HG03175 (cell line): ENCODE data around the gene LY6G6F.
A peak's percentile ranks its signal among the peaks of the same experiment; 100 is the strongest.
"Not testable (repeated sequence)": the region's sequence is repeated elsewhere in the genome, so short reads cannot be mapped to it uniquely, and the experiment has no call there.

Experiments
- ATAC-seq: cut with Tn5 transposase; IDR thresholded peaks from one replicate; pipeline ENCODE4 v1.9.1; 2021; ENCODE audit warnings: mild to moderate bottlenecking, moderate library complexity; ENCODE audit not compliant: unreplicated experiment

LY6G6F gene

GRCh38 chr6:31701666-31702404 is 4.8 kb upstream of the LY6G6F start:
- ATAC-seq, result no peak

- no peak for ATAC-seq
Observed at GRCh38 chr6:31702405-31702818, 4.3 kb upstream of the LY6G6F start.

GRCh38 chr6:31702819-31703716 is 3.6 kb upstream of the LY6G6F start, which contains the start of gene ABHD16A:
ABHD16A (minus strand) TSS chr6:31703324; CDS start chr6:31703281, 43 bp downstream.
- ATAC-seq, result peak; percentile 84

- no peak for ATAC-seq
Observed at GRCh38 chr6:31705931-31706330, 735 bp upstream of the LY6G6F start.

GRCh38 chr6:31707701-31708100 is 1.0 kb downstream of the LY6G6F start:
- no peak for ATAC-seq

GRCh38 chr6:31708224-31708623 is 1.6 kb downstream of the LY6G6F start:
- no peak for ATAC-seq

- ATAC-seq, result not testable (repeated sequence)
Observed at GRCh38 chr6:31709157-31709556, 2.5 kb downstream of the LY6G6F start.

GRCh38 chr6:31710523-31711219 is 4.0 kb downstream of the LY6G6F start:
- no peak for ATAC-seq

GRCh38 chr6:31711233-31711632 is 4.6 kb downstream of the LY6G6F start:
- no peak for ATAC-seq

- ATAC-seq, result no peak
Observed at GRCh38 chr6:31712296-31712695, 5.6 kb downstream of the LY6G6F start.

- no peak for ATAC-seq
Observed at GRCh38 chr6:31713465-31713864, 6.8 kb downstream of the LY6G6F start.

- ATAC-seq, result no peak
Observed at GRCh38 chr6:31713991-31714684, 7.5 kb downstream of the LY6G6F start.

GRCh38 chr6:31715022-31715958 is 8.6 kb downstream of the LY6G6F start, which contains the start of gene LY6G6D:
LY6G6D (plus strand) TSS chr6:31715348; CDS start chr6:31715356, 8 bp downstream.
- no peak for ATAC-seq

- no peak for ATAC-seq
Observed at GRCh38 chr6:31717499-31718222, 11.0 kb downstream of the LY6G6F start.

GRCh38 chr6:31718265-31718664 is 11.6 kb downstream of the LY6G6F start:
- no peak for ATAC-seq

- ATAC-seq, result no peak
Observed at GRCh38 chr6:31719001-31719400, 12.3 kb downstream of the LY6G6F start.

- no peak for ATAC-seq
Observed at GRCh38 chr6:31720196-31720770, 13.6 kb downstream of the LY6G6F start.

- ATAC-seq, result no peak
Observed at GRCh38 chr6:31721351-31722020, 14.8 kb downstream of the LY6G6F start, which contains the start of gene LY6G6C. LY6G6C (minus strand) TSS chr6:31721746; CDS start chr6:31721679, 67 bp downstream.
